A673 (cell line): ENCODE data around the gene THADA. TPM values are rescaled to one million over a fixed set of nuclear protein-coding genes. Genes with fewer than 3 reads are reported as not detected.

Experiments
- BruUV-seq: library from RNA; stranded (reverse); fragments of 400-500 nt; replicated peaks from 2 replicates; lab custom pipeline; 2021; lab: Mats Ljungman, UMichigan
- CTCF ChIA-PET: fragments of 300-600 bp; sonication (Branson Sonifier 250); formaldehyde crosslinking; loops from one replicate; lab custom pipeline; 2022; ENCODE audit warnings: antibody characterized with exemption; lab: Charles Lee
- POLR2A ChIA-PET: fragments of 300-600 bp; sonication (Branson Sonifier 250); formaldehyde crosslinking; loops from one replicate; lab custom pipeline; 2022; ENCODE audit warnings: antibody characterized with exemption; ENCODE audit not compliant: low non-redundant PET; lab: Charles Lee
- DNase-seq: peaks from one replicate; pipeline ENCODE4 v3.0.0-alpha.2; 2015; ENCODE audit warnings: low spot score
- H3K27ac ChIP-seq: fragments of 200-600 bp; sonication (generic); 2 replicates; pipeline ENCODE4 v1.5.1; 2016; ENCODE audit warnings: mixed run types, low read depth, mild to moderate bottlenecking, mixed read lengths, antibody characterized with exemption, low read length; ENCODE audit not compliant: poor library complexity, severe bottlenecking
- H3K27me3 ChIP-seq: fragments of 200-600 bp; sonication (generic); replicated peaks from 2 replicates; pipeline ENCODE4 v1.6.1; 2017; ENCODE audit warnings: mixed run types, low read depth, mild to moderate bottlenecking, mixed read lengths, antibody characterized with exemption, low read length; ENCODE audit not compliant: insufficient read depth, poor library complexity
- H3K36me3 ChIP-seq: fragments of 200-600 bp; sonication (generic); 2 replicates; pipeline ENCODE4 v1.6.1; 2016; ENCODE audit warnings: mixed run types, mild to moderate bottlenecking, mixed read lengths, antibody characterized with exemption, low read length; ENCODE audit not compliant: insufficient read depth, poor library complexity, severe bottlenecking
- H3K4me1 ChIP-seq: fragments of 200-600 bp; sonication (generic); 2 replicates; pipeline ENCODE4 v1.6.1; 2017; ENCODE audit warnings: mixed run types, mild to moderate bottlenecking, mixed read lengths, antibody characterized with exemption, low read length; ENCODE audit not compliant: insufficient read depth, poor library complexity, severe bottlenecking
- H3K4me3 ChIP-seq: fragments of 200-600 bp; sonication (generic); 2 replicates; pipeline ENCODE4 v1.5.1; 2016; ENCODE audit warnings: low read depth, mixed run types, mild to moderate bottlenecking, mixed read lengths, low read length; ENCODE audit not compliant: poor library complexity, severe bottlenecking
- H3K9me3 ChIP-seq: fragments of 200-600 bp; sonication (generic); 2 replicates; pipeline ENCODE4 v1.6.1; 2016; ENCODE audit warnings: mixed run types, low read depth, mild to moderate bottlenecking, mixed read lengths, antibody characterized with exemption, low read length; ENCODE audit not compliant: poor library complexity, severe bottlenecking
- EZH2 ChIP-seq: fragments of 200-600 bp; sonication (generic); IDR thresholded peaks from 2 replicates; pipeline ENCODE4 v1.6.1; 2017; ENCODE audit warnings: borderline replicate concordance, low read depth, mild to moderate bottlenecking, mixed read lengths, antibody characterized with exemption, low read length; ENCODE audit not compliant: poor library complexity, severe bottlenecking
- intact Hi-C: fragments of 100-400 bp; cut with micrococcal nuclease; formaldehyde crosslinking; loops from one replicate; pipeline ENCODE4 v1.10.0; 2022; ENCODE audit not compliant: unreplicated experiment
- total RNA-seq: library from RNA; stranded (reverse); gene quantifications from 2 replicates; pipeline ENCODE4 v1.2.3, GENCODE V29; 2021
- TF ChIP-seq, protein P1 (sequence below): fragments of 300-800, 200-600 bp; sonication (generic); conservative IDR thresholded peaks from 2 replicates; pipeline ENCODE4 v1.5.1; 2017; ENCODE audit warnings: low read depth, mild to moderate bottlenecking, antibody characterized with exemption, low read length, moderate library complexity, mixed read lengths

THADA gene
- total RNA-seq, 1 experiment from 2014 or later: 39.7 TPM

GRCh38 chr2:43266711-43267111 is 329.1 kb downstream of the THADA start:
- TF ChIP-seq EZH2: no peak
- TF ChIP-seq, protein P1, sequence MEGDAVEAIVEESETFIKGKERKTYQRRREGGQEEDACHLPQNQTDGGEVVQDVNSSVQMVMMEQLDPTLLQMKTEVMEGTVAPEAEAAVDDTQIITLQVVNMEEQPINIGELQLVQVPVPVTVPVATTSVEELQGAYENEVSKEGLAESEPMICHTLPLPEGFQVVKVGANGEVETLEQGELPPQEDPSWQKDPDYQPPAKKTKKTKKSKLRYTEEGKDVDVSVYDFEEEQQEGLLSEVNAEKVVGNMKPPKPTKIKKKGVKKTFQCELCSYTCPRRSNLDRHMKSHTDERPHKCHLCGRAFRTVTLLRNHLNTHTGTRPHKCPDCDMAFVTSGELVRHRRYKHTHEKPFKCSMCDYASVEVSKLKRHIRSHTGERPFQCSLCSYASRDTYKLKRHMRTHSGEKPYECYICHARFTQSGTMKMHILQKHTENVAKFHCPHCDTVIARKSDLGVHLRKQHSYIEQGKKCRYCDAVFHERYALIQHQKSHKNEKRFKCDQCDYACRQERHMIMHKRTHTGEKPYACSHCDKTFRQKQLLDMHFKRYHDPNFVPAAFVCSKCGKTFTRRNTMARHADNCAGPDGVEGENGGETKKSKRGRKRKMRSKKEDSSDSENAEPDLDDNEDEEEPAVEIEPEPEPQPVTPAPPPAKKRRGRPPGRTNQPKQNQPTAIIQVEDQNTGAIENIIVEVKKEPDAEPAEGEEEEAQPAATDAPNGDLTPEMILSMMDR: no peak
- intact Hi-C loops: no loop called here
- Histone ChIP-seq H3K27ac (no peak overlapping the region), H3K4me1 (no peaks in the 10 kb centered on the region), H3K27me3 (no peaks in the 10 kb centered on the region), H3K36me3 (no peaks in the 10 kb centered on the region), H3K4me3 (no peak overlapping the region), H3K9me3 (no peaks in the 10 kb centered on the region)
- ChIA-PET CTCF (no interaction called here), POLR2A (no interaction called here)
- no TSS peak for BruUV-seq
- no peak for DNase-seq

- CTCF ChIA-PET: no interaction called here
- no peaks in the 10 kb centered on the region for H3K36me3 ChIP-seq
- no peaks in the 10 kb centered on the region for H3K9me3 ChIP-seq
- no peak overlapping the region for H3K4me3 ChIP-seq
- no peak for TF ChIP-seq EZH2
- TF ChIP-seq, protein P1: no peak
- BruUV-seq: no TSS peak
- intact Hi-C loops: no loop called here
- no peaks in the 10 kb centered on the region for H3K27me3 ChIP-seq
- POLR2A ChIA-PET: no interaction called here
- no peak overlapping the region for H3K27ac ChIP-seq
- H3K4me1 ChIP-seq: no peaks in the 10 kb centered on the region
- no peak for DNase-seq
Measured at GRCh38 chr2:43265421-43265820, 330.4 kb downstream of the THADA start.

- Histone ChIP-seq H3K27me3 (no peaks in the 10 kb centered on the region), H3K36me3 (no peaks in the 10 kb centered on the region), H3K4me1 (no peaks in the 10 kb centered on the region), H3K4me3 (no peak overlapping the region), H3K27ac (no peak overlapping the region), H3K9me3 (no peaks in the 10 kb centered on the region)
- DNase-seq: no peak
- ChIA-PET CTCF (no interaction called here), POLR2A (no interaction called here)
- intact Hi-C loops: no loop called here
- no peak for TF ChIP-seq EZH2
- TF ChIP-seq, protein P1: no peak
- BruUV-seq: no TSS peak
Measured at GRCh38 chr2:43265001-43265400, 330.8 kb downstream of the THADA start.
